Astrocyte (in vitro differentiated cells and primary cell): ENCODE data around the gene CNTNAP5. TPM values are rescaled to one million over a fixed set of nuclear protein-coding genes. Genes with fewer than 3 reads are reported as not detected.

Source experiments
- DNase-seq: peaks from one replicate; pipeline ENCODE4 v3.0.0-alpha.2; 2010; ENCODE audit warnings: low read depth
- FAIRE-seq: peaks from 2 replicates; lab custom pipeline; 2011; peaks lifted over from hg19 to GRCh38; lab: Jason Lieb, UNC
- H2AFZ ChIP-seq: 2 replicates; pipeline ENCODE4 v1.6.0; 2012; ENCODE audit warnings: low read depth, low read length, inconsistent platforms
- H3K27ac ChIP-seq: 2 replicates; pipeline ENCODE4 v1.5.1; 2011; ENCODE audit warnings: low read depth, low read length, inconsistent platforms
- H3K27me3 ChIP-seq: 2 replicates; pipeline ENCODE4 v1.6.0; 2011; ENCODE audit warnings: low read length, inconsistent platforms; ENCODE audit not compliant: insufficient read depth
- H3K36me3 ChIP-seq: 2 replicates; pipeline ENCODE4 v1.5.1; 2011; ENCODE audit warnings: low read length, inconsistent platforms; ENCODE audit not compliant: insufficient read depth
- H3K4me1 ChIP-seq: 2 replicates; pipeline ENCODE4 v1.5.1; 2011; ENCODE audit warnings: low read length, inconsistent platforms; ENCODE audit not compliant: insufficient read depth
- H3K4me2 ChIP-seq: 2 replicates; pipeline ENCODE4 v1.6.0; 2012; ENCODE audit warnings: low read length, inconsistent platforms
- H3K4me3 ChIP-seq: 2 replicates; pipeline ENCODE4 v1.5.1; 2011; ENCODE audit warnings: low read depth, mild to moderate bottlenecking, low read length, inconsistent platforms; ENCODE audit not compliant: insufficient read depth
- H3K79me2 ChIP-seq: 2 replicates; pipeline ENCODE4 v1.6.0; 2012; ENCODE audit warnings: mild to moderate bottlenecking, low read length, inconsistent platforms; ENCODE audit not compliant: insufficient read depth
- H3K9ac ChIP-seq: 2 replicates; pipeline ENCODE4 v1.6.0; 2012; ENCODE audit warnings: mild to moderate bottlenecking, low read length, inconsistent platforms
- H3K9me3 ChIP-seq: 2 replicates; pipeline ENCODE4 v1.5.1; 2012; ENCODE audit warnings: low read depth, mild to moderate bottlenecking, low read length, inconsistent platforms; ENCODE audit not compliant: insufficient read depth
- H4K20me1 ChIP-seq: 2 replicates; pipeline ENCODE4 v1.6.0; 2012; ENCODE audit warnings: low read length, inconsistent platforms; ENCODE audit not compliant: insufficient read depth
- H3K27ac Mint-ChIP-seq: one replicate; pipeline ENCODE4 v1.8.0; 2021; ENCODE audit warnings: mild to moderate bottlenecking, mixed read lengths; ENCODE audit not compliant: unreplicated experiment
- H3K27me3 Mint-ChIP-seq: one replicate; pipeline ENCODE4 v1.8.0; 2021; ENCODE audit warnings: low read depth, mixed read lengths; ENCODE audit not compliant: unreplicated experiment
- H3K36me3 Mint-ChIP-seq: one replicate; pipeline ENCODE4 v1.8.0; 2021; ENCODE audit warnings: low read depth, mixed read lengths; ENCODE audit not compliant: unreplicated experiment
- H3K4me1 Mint-ChIP-seq: one replicate; pipeline ENCODE4 v1.8.0; 2021; ENCODE audit warnings: low read depth, mixed read lengths; ENCODE audit not compliant: unreplicated experiment
- H3K4me3 Mint-ChIP-seq: one replicate; pipeline ENCODE4 v1.8.0; 2021; ENCODE audit warnings: mild to moderate bottlenecking, moderate library complexity, mixed read lengths; ENCODE audit not compliant: unreplicated experiment
- H3K9me3 Mint-ChIP-seq: one replicate; pipeline ENCODE4 v1.8.0; 2021; ENCODE audit warnings: mild to moderate bottlenecking, mixed read lengths; ENCODE audit not compliant: unreplicated experiment
- CTCF ChIP-seq: IDR thresholded peaks from 2 replicates; pipeline ENCODE4 v1.5.1; 2011; ENCODE audit warnings: low read depth, mild to moderate bottlenecking, inconsistent platforms, low read length, moderate library complexity; ENCODE audit not compliant: insufficient read depth
- EZH2 ChIP-seq: IDR thresholded peaks from 2 replicates; pipeline ENCODE4 v1.6.1; 2012; ENCODE audit warnings: mild to moderate bottlenecking, low read length, inconsistent platforms; ENCODE audit not compliant: insufficient read depth
- total RNA-seq: library from RNA; stranded (reverse); gene quantifications from 2 replicates; pipeline ENCODE4 v1.2.1, GENCODE V29; 2021

The CNTNAP5 gene
- total RNA-seq, 1 donor from 2014 or later, result 0.30 TPM

GRCh38 chr2:124542932-124543640 is 518.0 kb downstream of the CNTNAP5 start:
- no peak overlapping the region for H3K27ac Mint-ChIP-seq
- H2AFZ ChIP-seq, result no peak overlapping the region

GRCh38 chr2:124547700-124548099 is 522.6 kb downstream of the CNTNAP5 start:
- no peaks in the 10 kb centered on the region for H3K79me2 ChIP-seq
- Mint-ChIP-seq H3K4me3 (no peak overlapping the region), H3K27ac (no peak overlapping the region), H3K4me1 (no peaks in the 10 kb centered on the region), H3K27me3 (no peaks in the 10 kb centered on the region), H3K36me3 (no peaks in the 10 kb centered on the region), H3K9me3 (no peaks in the 10 kb centered on the region)
- H3K4me3 ChIP-seq, result no peak overlapping the region
- H2AFZ ChIP-seq, result no peak overlapping the region
- H3K36me3 ChIP-seq, result no peaks in the 10 kb centered on the region
- H3K9me3 ChIP-seq, result peaks cover 2% of the 10 kb centered on the region
- FAIRE-seq (no peak), DNase-seq (no peak)
- H3K9ac ChIP-seq, result no peak overlapping the region
- no peak overlapping the region for H3K4me2 ChIP-seq
- H4K20me1 ChIP-seq, result no peaks in the 10 kb centered on the region
- no peak overlapping the region for H3K27ac ChIP-seq
- H3K4me1 ChIP-seq, result no peaks in the 10 kb centered on the region
- H3K27me3 ChIP-seq, result no peaks in the 10 kb centered on the region
- no peak for TF ChIP-seq EZH2
- no peak for TF ChIP-seq CTCF

More at GRCh38 chr2:124542932-124543640, 518.0 kb downstream of the CNTNAP5 start:
- H3K36me3 ChIP-seq, result no peaks in the 10 kb centered on the region
- H3K27me3 ChIP-seq, result no peaks in the 10 kb centered on the region
- Mint-ChIP-seq H3K9me3 (no peaks in the 10 kb centered on the region), H3K4me1 (no peaks in the 10 kb centered on the region), H3K4me3 (no peak overlapping the region), H3K36me3 (no peaks in the 10 kb centered on the region), H3K27me3 (no peaks in the 10 kb centered on the region)
- TF ChIP-seq CTCF (no peak), EZH2 (no peak)
- no peaks in the 10 kb centered on the region for H3K4me1 ChIP-seq
- no peak overlapping the region for H3K9ac ChIP-seq
- no peaks in the 10 kb centered on the region for H4K20me1 ChIP-seq
- no peak overlapping the region for H3K4me2 ChIP-seq
- no peak for DNase-seq
- no peak overlapping the region for H3K4me3 ChIP-seq
- H3K27ac ChIP-seq, result no peak overlapping the region
- H3K9me3 ChIP-seq, result peaks cover 3% of the 10 kb centered on the region
- FAIRE-seq, result no peak
- H3K79me2 ChIP-seq, result no peaks in the 10 kb centered on the region

GRCh38 chr2:124558277-124558905 is 533.3 kb downstream of the CNTNAP5 start:
- Histone ChIP-seq H3K27me3 (no peaks in the 10 kb centered on the region), H4K20me1 (no peaks in the 10 kb centered on the region), H3K9ac (no peak overlapping the region), H3K4me3 (no peak overlapping the region), H3K27ac (no peak overlapping the region), H3K4me2 (no peak overlapping the region), H3K4me1 (no peaks in the 10 kb centered on the region), H3K9me3 (no peaks in the 10 kb centered on the region), H3K79me2 (no peaks in the 10 kb centered on the region), H2AFZ (no peak overlapping the region), H3K36me3 (no peaks in the 10 kb centered on the region)
- Mint-ChIP-seq H3K27me3 (no peaks in the 10 kb centered on the region), H3K36me3 (no peaks in the 10 kb centered on the region), H3K4me1 (no peaks in the 10 kb centered on the region), H3K27ac (no peak overlapping the region), H3K4me3 (no peak overlapping the region), H3K9me3 (no peaks in the 10 kb centered on the region)
- FAIRE-seq, result no peak
- TF ChIP-seq EZH2, result no peak
- TF ChIP-seq CTCF, result no peak
- no peak for DNase-seq
